HG02763 (cell line): Measurements from ENCODE around the gene GPR62.

ENCODE experiments used
- ATAC-seq: cut with Tn5 transposase; IDR thresholded peaks from one replicate; pipeline ENCODE4 v1.9.1; 2021; ENCODE audit warnings: mild to moderate bottlenecking, moderate library complexity; ENCODE audit not compliant: unreplicated experiment

GPR62 gene

GRCh38 chr3:51954105-51954504, 1.1 kb upstream of the GPR62 start:
- ATAC-seq, result no peak

DNA sequence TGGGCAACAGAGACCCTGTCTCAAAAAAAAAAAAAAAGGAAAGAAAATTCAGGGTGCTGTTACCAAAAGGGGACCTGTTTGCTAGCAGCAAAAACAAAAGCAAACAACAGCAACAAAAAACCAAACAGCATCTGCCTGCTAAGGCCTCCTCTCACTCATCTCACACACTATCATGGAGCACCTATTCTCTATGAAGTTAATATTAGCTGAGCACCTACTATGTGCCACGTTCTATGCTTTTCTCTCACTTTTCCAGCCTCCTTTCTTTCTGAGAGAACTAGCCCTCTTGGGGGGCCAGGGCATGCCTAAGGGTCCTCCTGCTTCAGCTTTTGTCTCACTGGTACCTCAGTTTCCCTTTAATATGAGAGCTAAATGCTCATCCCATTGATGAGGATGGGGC, 468 bp upstream of the GPR62 start:
- no peak for ATAC-seq

GRCh38 chr3:51955893-51956770, 951 bp downstream of the GPR62 start:
- ATAC-seq, result no peak

- no peak for ATAC-seq
These were observed 2.5 kb downstream of the GPR62 start for GRCh38 chr3:51957520-51958205.

- ATAC-seq, result no peak
These were observed 3.7 kb downstream of the GPR62 start for GRCh38 chr3:51958603-51959521.

DNA sequence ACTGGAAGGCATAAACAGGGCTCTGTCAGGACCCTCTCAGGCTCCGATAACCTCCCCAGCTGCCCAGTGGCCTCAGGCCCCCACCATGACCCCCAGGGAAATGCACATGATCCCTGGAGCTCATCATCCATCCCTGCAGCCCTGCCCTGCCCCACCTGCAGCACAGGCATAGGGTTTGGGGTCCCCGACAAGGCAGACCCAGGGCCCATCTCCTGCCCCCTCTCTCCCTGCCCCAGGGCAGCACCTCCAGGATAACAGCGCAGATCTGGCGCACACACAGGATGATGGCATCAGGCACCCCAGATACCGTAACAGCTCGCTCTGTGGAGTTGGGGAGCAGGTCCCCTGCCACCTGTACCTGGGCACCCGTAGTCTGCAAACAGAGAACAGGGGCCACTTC, 4.5 kb downstream of the GPR62 start:
- ATAC-seq, result no peak

- no peak for ATAC-seq
These were observed 5.2 kb downstream of the GPR62 start for GRCh38 chr3:51960386-51960785.

DNA sequence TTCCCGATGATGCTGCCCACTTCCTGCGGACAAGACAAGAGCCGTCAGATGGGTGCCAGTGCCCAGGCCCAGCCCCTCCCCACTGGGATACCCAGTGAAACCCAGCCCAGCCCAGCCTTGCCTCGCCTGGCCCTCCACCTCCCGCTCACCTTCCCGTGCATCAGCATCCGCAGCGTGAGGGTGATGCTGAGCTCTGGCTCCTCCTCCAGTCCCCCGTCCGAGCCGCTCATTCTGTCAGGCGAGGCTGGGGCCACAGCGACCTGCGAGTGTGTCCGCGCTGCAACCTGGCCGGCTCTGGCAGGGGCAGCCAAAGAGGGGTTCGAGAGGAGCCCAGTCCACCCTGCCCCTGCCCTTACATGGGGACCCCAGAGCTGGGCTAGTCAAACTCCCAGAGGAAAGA, 5.8 kb downstream of the GPR62 start:
- no peak for ATAC-seq

DNA sequence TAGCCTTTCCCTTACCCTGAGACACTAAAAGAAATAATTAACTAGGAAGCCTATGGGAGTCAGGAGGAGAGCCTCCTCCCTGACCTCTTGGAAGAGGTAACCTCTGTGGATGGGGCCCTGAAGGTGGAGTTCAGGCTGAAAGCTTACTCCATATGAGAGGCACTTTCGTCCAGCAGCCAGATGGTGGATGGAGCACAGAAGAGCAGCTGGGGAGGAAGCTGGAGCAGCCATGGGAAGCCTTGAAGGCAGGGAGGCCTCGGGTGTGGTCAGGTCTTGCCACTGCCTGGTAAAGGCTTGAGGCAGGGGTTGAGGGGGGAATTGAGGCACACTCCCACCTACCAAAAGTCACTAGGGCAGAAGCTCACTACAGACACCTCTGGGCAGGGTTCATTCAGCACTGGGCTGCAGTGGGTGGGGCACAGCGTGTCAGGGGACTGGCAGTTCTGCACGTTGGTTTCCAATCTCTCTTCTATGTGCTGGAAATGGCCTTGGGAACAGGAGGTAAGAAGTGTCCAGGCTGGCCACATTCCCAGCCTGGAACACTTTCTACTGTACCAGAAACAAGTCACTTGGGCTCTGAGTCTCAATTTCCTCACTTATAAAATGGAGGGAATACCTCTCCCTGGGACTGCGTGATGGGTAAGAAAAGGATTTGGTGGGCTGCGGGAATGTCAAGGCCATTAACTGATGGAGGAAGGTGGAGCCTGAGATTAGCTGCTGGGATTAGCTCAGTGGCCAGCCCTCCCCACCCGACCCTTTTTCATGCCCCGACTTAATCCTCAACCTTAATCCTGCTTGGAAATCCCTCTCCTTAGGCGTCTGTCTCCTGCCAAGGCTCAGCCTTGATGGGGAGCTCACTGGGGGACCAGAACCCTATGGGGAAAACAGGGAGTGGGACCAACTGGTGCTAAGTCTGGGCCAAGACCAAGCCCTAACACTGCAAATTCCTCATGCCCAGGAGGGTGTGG, 6.7 kb downstream of the GPR62 start:
- no peak for ATAC-seq

GRCh38 chr3:51962854-51963530, 7.8 kb downstream of the GPR62 start:
- ATAC-seq, result no peak

GRCh38 chr3:51963951-51964451, 8.8 kb downstream of the GPR62 start:
- ATAC-seq, result no peak

- ATAC-seq, result no peak
These were observed 9.3 kb downstream of the GPR62 start for GRCh38 chr3:51964521-51964920.

DNA sequence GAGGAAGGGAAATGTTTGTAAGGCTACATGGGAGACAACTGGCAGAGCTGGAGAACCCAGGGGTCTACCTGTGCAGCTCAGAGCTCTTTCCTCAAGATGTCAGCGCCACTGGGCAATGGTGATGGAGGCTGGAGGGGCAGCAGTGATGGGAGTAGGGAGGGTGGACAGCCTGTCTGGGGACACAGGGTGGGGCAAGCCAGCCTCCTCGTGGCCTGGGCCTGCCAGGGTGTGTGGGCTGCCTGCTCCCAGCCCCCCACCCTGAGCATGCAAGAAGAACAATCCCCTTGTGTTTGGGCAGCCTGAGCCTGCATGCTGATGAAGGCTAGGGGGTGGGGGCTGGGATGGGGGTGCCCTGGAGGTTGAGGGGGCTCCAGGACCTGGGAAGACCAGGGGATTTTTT, 10.8 kb downstream of the GPR62 start:
- no peak for ATAC-seq

- ATAC-seq, result no peak
These were observed 11.3 kb downstream of the GPR62 start for GRCh38 chr3:51966486-51966885.

DNA sequence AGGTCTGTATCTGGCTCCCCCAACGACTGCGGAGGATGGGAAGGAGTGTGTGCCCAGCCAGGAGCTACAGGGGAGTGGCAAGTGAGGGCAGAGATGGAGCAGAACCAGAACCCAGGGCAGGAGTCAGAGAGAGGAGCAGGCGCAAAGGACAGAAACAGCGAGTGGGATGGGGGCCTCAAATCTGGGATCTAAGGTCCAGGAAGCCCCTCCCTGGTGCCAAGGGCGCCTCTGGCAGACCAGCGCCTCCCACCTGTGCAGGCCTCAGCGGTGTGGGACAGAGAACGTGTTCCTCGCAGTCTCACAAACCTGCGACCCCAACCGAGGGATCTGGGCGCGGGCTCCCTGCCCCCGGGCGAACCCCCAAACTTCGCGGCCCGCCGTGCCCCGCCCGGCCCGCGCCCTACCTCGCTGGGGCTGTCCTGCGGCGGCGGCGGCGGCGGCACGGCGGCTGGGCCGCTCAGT, 11.8 kb downstream of the GPR62 start:
- no peak for ATAC-seq

- peak; percentile 36 for ATAC-seq
These were observed 12.4 kb downstream of the GPR62 start, which contains the start of gene PCBP4 for GRCh38 chr3:51967384-51968169. Gene PCBP4 (minus strand): TSS chr3:51967454. CDS start chr3:51961240, 6,214 bp downstream.

DNA sequence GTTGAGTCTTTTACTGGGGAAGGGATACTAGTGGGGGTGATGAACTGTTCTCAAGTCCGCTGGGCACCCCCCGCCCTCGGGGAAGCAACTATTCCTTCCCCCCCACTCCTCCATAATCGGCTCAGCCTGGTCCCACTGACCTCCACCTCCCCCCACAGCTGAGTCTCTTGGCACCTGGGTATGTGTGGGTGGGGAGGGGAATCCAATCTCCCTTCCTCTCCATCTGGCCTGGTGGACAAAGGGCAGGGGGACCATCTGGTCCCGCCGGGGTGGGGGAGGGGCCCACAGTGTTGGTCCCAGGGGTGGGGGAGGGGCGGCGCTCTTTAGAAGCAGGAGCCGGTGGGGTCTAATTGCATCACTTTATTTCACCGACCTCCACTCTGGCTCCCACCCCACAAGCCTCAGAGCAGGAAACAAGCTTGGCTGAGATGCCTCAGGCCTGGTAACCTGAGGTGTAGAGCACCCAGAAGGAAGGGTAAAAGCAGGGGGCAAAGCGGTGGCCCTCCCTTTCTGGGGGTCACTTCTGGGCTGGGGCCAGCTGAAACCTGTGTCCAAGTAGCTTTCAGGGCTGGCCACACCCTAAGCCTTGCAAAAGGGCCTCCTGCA, 13.1 kb downstream of the GPR62 start:
- ATAC-seq, result no peak
